ENCODE results near the gene EVL. TPM values are rescaled to one million over a fixed set of nuclear protein-coding genes. Genes with fewer than 3 reads are reported as not detected.

The EVL gene
- total RNA-seq, 6 experiments from 2014 or later: 1.2 to 4.8 (median 2.0) TPM

DNA sequence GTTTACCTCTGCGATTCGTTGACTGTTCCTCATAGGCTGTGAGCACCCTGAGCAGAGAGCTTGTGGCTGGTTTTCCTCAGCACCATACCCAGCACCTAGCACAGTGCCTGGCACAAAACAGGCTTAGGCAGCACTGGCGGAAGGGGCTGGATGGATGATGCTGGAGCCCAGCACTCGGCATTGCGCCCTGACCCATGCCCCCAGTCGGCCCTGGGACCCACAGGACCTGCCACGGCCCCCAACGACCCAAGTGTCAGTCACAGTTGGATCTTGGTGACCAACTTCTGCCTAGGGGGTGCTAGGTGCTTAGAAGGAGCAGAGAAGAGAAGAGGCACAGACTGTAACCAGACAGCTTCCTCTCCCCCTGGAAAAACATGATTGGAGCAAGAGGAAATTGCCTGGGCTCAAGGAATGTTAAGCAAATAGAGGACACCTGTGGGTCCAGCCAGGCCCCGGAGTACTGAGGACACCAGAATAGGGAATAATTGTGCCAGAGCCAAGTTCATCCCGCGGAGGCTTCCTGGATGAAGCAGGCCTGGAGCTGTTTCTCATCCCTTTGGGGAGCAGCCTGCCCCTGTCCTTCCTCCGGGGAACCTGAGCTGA, 62.7 kb downstream of the EVL start:
- H3K4me1 Mint-ChIP-seq (ENCODE audit: low read depth): no peaks in the 10 kb centered on the region; the same call in 1 of the 2 replicates
- H3K9me3 Mint-ChIP-seq: no peaks in the 10 kb centered on the region
- no peaks in the 10 kb centered on the region for H3K36me3 Mint-ChIP-seq (ENCODE audit: low read depth)
- TF ChIP-seq, protein P1, sequence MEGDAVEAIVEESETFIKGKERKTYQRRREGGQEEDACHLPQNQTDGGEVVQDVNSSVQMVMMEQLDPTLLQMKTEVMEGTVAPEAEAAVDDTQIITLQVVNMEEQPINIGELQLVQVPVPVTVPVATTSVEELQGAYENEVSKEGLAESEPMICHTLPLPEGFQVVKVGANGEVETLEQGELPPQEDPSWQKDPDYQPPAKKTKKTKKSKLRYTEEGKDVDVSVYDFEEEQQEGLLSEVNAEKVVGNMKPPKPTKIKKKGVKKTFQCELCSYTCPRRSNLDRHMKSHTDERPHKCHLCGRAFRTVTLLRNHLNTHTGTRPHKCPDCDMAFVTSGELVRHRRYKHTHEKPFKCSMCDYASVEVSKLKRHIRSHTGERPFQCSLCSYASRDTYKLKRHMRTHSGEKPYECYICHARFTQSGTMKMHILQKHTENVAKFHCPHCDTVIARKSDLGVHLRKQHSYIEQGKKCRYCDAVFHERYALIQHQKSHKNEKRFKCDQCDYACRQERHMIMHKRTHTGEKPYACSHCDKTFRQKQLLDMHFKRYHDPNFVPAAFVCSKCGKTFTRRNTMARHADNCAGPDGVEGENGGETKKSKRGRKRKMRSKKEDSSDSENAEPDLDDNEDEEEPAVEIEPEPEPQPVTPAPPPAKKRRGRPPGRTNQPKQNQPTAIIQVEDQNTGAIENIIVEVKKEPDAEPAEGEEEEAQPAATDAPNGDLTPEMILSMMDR (IDR thresholded peaks at IDR 0.05): no peak
- H3K27ac Mint-ChIP-seq: no peak overlapping the region
- DNase-seq: no peak
- no peak overlapping the region for H3K4me3 Mint-ChIP-seq
- peaks cover 13% of the 10 kb centered on the region for H3K27me3 Mint-ChIP-seq (ENCODE audit: insufficient read depth)

DNA sequence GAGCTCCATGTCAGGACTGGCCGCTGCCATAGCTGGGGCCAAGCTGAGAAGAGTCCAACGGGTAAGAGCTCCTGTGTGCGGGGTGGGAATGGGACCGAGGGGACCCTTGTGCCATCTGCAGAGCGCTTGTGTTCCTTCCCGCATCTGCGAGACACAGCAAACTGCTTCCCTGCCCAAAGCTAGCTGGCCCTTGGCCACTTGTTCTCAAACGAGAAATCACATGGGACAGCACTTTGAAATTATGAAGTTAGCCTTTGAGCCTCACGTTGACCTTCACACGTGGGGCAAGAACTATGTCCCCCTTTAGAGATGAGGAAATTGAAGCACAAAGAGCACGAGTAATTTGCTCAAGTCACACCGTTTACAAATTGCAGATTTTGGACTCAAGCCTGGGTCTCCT, 63.5 kb downstream of the EVL start:
- DNase-seq: no peak
- H3K4me1 Mint-ChIP-seq (ENCODE audit: low read depth): no peaks in the 10 kb centered on the region; the same call in 1 of the 2 replicates
- TF ChIP-seq, protein P1 (IDR thresholded peaks at IDR 0.05): no peak
- H3K27ac Mint-ChIP-seq: no peak overlapping the region
- H3K4me3 Mint-ChIP-seq: no peak overlapping the region
- no peaks in the 10 kb centered on the region for H3K9me3 Mint-ChIP-seq
- peaks cover 15% of the 10 kb centered on the region for H3K27me3 Mint-ChIP-seq (ENCODE audit: insufficient read depth)
- no peaks in the 10 kb centered on the region for H3K36me3 Mint-ChIP-seq (ENCODE audit: low read depth)

DNA sequence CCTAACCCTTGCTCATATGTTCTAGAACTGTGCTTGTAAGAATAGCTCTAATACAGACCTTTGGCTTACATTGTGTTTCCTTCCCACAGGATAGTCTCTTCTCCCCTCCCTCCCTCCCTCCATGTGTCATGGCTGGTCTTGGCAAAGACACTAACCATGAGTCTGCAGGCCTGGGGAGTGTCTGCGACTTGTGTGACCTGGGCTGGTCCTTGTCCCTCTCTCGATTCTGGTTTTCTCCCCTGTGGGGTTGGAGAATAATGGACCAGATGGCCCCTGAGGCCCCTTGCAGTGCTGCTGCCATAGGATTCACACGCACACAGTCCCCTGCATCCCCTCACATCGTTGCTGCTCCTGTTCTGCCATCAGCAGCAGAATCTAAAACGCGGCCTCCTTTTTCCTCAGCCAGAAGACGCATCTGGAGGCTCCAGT, 64.0 kb downstream of the EVL start:
- H3K36me3 Mint-ChIP-seq (ENCODE audit: low read depth): no peaks in the 10 kb centered on the region
- H3K4me1 Mint-ChIP-seq (ENCODE audit: low read depth): no peaks in the 10 kb centered on the region; the same call in 1 of the 2 replicates
- TF ChIP-seq, protein P1 (IDR thresholded peaks at IDR 0.05): no peak
- peaks cover 18% of the 10 kb centered on the region for H3K27me3 Mint-ChIP-seq (ENCODE audit: insufficient read depth)
- no peak overlapping the region for H3K4me3 Mint-ChIP-seq
- DNase-seq: no peak
- no peak overlapping the region for H3K27ac Mint-ChIP-seq
- H3K9me3 Mint-ChIP-seq: no peaks in the 10 kb centered on the region

- no peaks in the 10 kb centered on the region; the same call in 1 of the 2 replicates for H3K4me1 Mint-ChIP-seq (ENCODE audit: low read depth)
- no peaks in the 10 kb centered on the region for H3K36me3 Mint-ChIP-seq (ENCODE audit: low read depth)
- H3K9me3 Mint-ChIP-seq: no peaks in the 10 kb centered on the region
- no peak overlapping the region for H3K27ac Mint-ChIP-seq
- no peak for DNase-seq
- no peak overlapping the region for H3K4me3 Mint-ChIP-seq
- H3K27me3 Mint-ChIP-seq (ENCODE audit: insufficient read depth): peaks cover 21% of the 10 kb centered on the region
- TF ChIP-seq, protein P1 (IDR thresholded peaks at IDR 0.05): no peak
These were observed 65.3 kb downstream of the EVL start for GRCh38 chr14:100130521-100130920.

GRCh38 chr14:100131181-100131580, 66.0 kb downstream of the EVL start:
- H3K9me3 Mint-ChIP-seq: no peaks in the 10 kb centered on the region
- no peaks in the 10 kb centered on the region; the same call in 1 of the 2 replicates for H3K4me1 Mint-ChIP-seq (ENCODE audit: low read depth)
- no peak overlapping the region for H3K27ac Mint-ChIP-seq
- no peak overlapping the region for H3K4me3 Mint-ChIP-seq
- no peak for DNase-seq
- no peaks in the 10 kb centered on the region for H3K36me3 Mint-ChIP-seq (ENCODE audit: low read depth)
- TF ChIP-seq, protein P1 (IDR thresholded peaks at IDR 0.05): no peak
- peaks cover 21% of the 10 kb centered on the region for H3K27me3 Mint-ChIP-seq (ENCODE audit: insufficient read depth)
